ENCODE results near the gene TOR1A. TPM values are rescaled to one million over a fixed set of nuclear protein-coding genes. Genes with fewer than 3 reads are reported as not detected.

TOR1A gene
- polyA plus RNA-seq, 1 experiment: 78.8 TPM

DNA sequence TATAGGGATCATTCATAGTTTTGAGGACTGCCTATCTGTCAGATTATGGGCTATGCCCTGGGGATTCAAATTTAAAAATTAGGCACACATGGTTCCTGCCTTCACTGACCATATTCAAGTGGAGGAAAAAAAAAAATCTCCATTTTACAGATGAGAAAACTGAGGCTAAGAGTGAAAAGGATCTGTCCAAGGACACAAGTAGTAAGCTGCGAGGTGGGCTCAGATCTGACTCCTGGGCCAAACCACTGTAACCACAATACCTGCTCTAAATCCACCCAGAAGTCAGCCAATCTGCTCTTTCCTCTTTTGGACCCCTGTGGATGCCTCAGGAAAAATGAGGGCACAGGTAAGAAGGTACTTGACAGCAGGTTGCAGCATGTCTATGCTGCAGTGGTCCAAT lies 2.8 kb upstream of the TOR1A start:
- TF ChIP-seq, protein P1, sequence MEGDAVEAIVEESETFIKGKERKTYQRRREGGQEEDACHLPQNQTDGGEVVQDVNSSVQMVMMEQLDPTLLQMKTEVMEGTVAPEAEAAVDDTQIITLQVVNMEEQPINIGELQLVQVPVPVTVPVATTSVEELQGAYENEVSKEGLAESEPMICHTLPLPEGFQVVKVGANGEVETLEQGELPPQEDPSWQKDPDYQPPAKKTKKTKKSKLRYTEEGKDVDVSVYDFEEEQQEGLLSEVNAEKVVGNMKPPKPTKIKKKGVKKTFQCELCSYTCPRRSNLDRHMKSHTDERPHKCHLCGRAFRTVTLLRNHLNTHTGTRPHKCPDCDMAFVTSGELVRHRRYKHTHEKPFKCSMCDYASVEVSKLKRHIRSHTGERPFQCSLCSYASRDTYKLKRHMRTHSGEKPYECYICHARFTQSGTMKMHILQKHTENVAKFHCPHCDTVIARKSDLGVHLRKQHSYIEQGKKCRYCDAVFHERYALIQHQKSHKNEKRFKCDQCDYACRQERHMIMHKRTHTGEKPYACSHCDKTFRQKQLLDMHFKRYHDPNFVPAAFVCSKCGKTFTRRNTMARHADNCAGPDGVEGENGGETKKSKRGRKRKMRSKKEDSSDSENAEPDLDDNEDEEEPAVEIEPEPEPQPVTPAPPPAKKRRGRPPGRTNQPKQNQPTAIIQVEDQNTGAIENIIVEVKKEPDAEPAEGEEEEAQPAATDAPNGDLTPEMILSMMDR (IDR thresholded peaks at IDR 0.05; ENCODE audit: insufficient read depth, low read depth, low read length): no peak
- ChIA-PET CTCF (interaction anchor here (1.0 to 1.1 kb wide), 2 partner anchors 16 to 69 kb away, joined by 4 to 5 read pairs; no protein-coding TSS in a partner anchor), POLR2A (no interaction called here)
- Histone ChIP-seq H3K36me3 (ENCODE audit: control insufficient read depth, insufficient read depth, low read length) (peaks cover 12% of the 10 kb centered on the region), H3K27me3 (ENCODE audit: control insufficient read depth, insufficient read depth, low read length) (no peaks in the 10 kb centered on the region), H3K4me3 (ENCODE audit: low read depth, low read length) (no peak overlapping the region)
- no peak for DNase-seq (ENCODE audit: low read depth)

DNA sequence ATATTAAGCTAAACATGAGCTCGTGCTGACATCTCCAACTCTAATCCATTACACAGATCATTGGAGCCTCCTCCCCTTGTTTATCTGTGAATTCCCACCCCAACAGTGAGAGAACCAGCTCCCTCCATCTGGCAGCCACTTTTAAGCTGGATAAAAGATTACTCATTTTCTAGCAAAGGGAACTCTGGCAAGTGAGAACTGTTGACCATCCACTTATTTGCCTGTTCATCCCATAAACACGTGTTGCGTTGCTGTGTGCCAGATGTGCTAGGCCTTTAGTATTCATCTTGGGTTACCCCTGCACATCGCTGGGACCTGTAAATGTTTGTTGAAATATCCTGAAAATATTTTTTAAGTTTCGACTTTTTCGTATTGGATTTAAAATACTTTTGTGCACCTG lies 2.4 kb upstream of the TOR1A start:
- Histone ChIP-seq H3K27me3 (ENCODE audit: control insufficient read depth, insufficient read depth, low read length) (no peaks in the 10 kb centered on the region), H3K36me3 (ENCODE audit: control insufficient read depth, insufficient read depth, low read length) (peaks cover 12% of the 10 kb centered on the region), H3K4me3 (ENCODE audit: low read depth, low read length) (no peak overlapping the region)
- ChIA-PET CTCF (interaction anchor here (0.6 to 1.1 kb wide), 3 partner anchors 16 to 731 kb away, joined by 3 to 5 read pairs (median 4); no protein-coding TSS in a partner anchor), POLR2A (no interaction called here)
- TF ChIP-seq, protein P1 (IDR thresholded peaks at IDR 0.05; ENCODE audit: insufficient read depth, low read depth, low read length): no peak
- DNase-seq (ENCODE audit: low read depth): no peak

DNA sequence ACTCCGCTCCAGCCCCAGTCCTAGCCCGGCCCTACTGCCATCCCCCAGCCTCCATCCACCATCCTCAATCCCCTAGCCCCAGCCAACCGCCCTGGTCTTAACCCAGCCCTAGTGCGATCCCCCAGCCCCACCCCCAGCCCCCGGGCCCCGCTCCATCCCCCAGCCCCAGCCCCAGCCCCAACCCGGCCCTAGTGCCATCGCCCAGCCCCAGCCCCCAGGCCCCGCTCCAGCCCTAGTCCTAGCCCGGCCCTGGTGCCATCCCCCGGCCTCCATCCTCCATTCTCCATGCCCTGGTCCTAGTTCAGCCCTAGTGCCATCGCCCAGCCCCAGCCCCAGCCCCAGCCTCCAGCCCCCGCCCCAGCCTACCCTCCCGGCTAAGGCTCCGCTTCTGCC lies 398 bp downstream of the TOR1A start:
- CTCF ChIA-PET: no interaction called here
- DNase-seq (ENCODE audit: low read depth): no peak
- H3K36me3 ChIP-seq (ENCODE audit: control insufficient read depth, insufficient read depth, low read length): peaks cover 14% of the 10 kb centered on the region
- H3K27me3 ChIP-seq (ENCODE audit: control insufficient read depth, insufficient read depth, low read length): no peaks in the 10 kb centered on the region
- peak overlapping the region; percentile 96 for H3K4me3 ChIP-seq (ENCODE audit: low read depth, low read length)
- POLR2A ChIA-PET: no interaction called here
- TF ChIP-seq, protein P1 (IDR thresholded peaks at IDR 0.05; ENCODE audit: insufficient read depth, low read depth, low read length): no peak

DNA sequence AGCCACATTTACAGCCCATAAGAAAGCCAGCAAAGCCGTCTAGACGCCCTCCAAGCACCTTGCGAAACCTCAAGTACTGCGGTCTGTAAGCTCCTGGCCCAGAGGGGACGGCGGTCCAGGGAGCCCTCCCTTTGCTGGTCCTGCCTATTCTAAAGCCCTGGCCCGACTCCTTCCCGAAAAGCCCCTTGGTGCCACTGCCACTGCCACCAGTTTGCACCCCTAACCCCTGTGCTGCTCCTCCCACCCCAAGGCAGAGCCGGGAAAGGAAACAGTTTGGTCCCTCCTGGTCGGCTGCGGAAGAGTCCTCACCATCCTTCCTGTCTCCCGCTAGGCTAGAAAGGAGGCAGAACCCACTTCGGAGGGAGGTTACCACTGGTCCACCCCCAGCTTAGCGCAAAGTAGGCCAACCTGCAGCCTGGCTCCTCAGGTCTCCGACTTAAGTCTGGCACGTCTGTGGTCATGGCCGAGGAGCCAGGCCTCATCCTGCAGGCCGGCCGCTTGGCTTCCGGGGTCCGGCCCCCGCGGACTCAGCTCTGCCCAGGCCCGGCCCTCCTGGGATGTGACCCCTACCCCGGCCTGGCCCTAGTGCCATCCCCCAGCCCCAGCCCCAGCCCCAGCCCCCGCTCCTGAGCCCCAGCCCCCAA lies 916 bp downstream of the TOR1A start:
- TF ChIP-seq, protein P1 (IDR thresholded peaks at IDR 0.05; ENCODE audit: insufficient read depth, low read depth, low read length): no peak
- Histone ChIP-seq H3K27me3 (ENCODE audit: control insufficient read depth, insufficient read depth, low read length) (no peaks in the 10 kb centered on the region), H3K36me3 (ENCODE audit: control insufficient read depth, insufficient read depth, low read length) (peaks cover 18% of the 10 kb centered on the region), H3K4me3 (ENCODE audit: low read depth, low read length) (peak overlapping the region; percentile 96)
- no peak for DNase-seq (ENCODE audit: low read depth)
- POLR2A ChIA-PET: interaction anchor here (0.6 kb wide), 1 partner anchor 1452 kb away, joined by 12 read pairs; the partner anchor contains the start of gene URM1
- CTCF ChIA-PET: no interaction called here

DNA sequence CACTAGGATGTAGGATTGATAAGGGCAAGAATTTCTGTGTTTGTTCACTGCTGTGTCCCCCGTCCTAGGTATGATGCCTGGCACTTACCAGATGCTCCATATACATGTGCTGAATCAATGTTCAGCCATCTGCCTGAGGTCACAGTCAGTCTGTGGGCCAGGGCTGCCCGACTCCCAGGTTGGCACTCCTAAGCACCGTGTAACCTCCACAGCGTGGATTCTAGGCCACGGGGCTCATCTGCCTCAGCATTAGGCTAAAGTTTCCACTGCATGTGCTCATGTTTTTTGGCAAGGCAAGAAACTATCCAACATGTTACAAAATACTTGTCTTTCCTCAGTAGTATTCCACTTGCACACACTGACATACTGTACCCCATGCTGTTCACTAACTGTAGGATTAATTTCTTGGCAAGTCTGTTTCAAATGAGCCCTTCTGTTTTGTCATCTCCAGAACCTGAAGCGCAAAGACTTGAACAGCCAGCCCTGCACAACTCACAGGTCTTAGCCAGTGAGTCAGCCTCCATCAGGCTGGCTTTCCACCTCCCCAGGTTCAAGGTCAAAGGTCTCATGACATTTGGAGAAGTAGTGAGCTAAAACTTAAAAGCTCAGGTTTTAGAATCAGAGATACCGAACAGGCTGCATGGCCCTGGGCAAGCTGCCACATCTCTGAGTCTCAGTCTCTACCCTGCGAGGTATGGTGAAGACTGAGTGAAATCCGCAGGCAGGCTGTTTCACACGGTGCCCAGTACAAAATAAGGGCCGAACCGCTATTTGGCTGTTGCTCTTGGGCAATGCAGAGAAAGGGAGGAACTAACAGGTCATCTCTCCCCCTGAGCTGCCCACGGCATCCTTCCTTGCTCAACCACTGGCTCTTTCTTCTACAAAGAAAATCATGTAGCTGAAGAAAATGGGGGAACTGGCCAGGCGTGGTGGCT lies 7.2 kb downstream of the TOR1A start:
- CTCF ChIA-PET: no interaction called here
- H3K36me3 ChIP-seq (ENCODE audit: control insufficient read depth, insufficient read depth, low read length): peaks cover 35% of the 10 kb centered on the region
- no peaks in the 10 kb centered on the region for H3K27me3 ChIP-seq (ENCODE audit: control insufficient read depth, insufficient read depth, low read length)

More for the DNA sequence above, 7.2 kb downstream of the TOR1A start:
- DNase-seq (ENCODE audit: low read depth): no peak
- H3K4me3 ChIP-seq (ENCODE audit: low read depth, low read length): no peak overlapping the region
- TF ChIP-seq, protein P1 (IDR thresholded peaks at IDR 0.05; ENCODE audit: insufficient read depth, low read depth, low read length): no peak
- POLR2A ChIA-PET: interaction anchor here (0.6 kb wide), 1 partner anchor 148 kb away, joined by 4 read pairs; no protein-coding TSS in a partner anchor

Data from BJ (cell line).